Thyroid gland (tissue), 4 donors: ENCODE data around the gene CSF3R. TPM values are rescaled to one million over a fixed set of nuclear protein-coding genes. Genes with fewer than 3 reads are reported as not detected.
"Not testable (repeated sequence)": the region's sequence is repeated elsewhere in the genome, so short reads cannot be mapped to it uniquely, and the experiment has no call there.

Source experiments
- DNase-seq, 2 donors: peaks; one replicate each; pipeline ENCODE4 v3.0.0-alpha.2; 2019
- H3K27ac ChIP-seq, 3 donors: fragments of 200-600 bp; sonication (generic); 1 replicate in 2 of 3; 2 replicates in 1 of 3; pipeline ENCODE4 v1.5.1; 2016 to 2019; ENCODE audit warnings: mild to moderate bottlenecking in 1 of 3, moderate library complexity in 1 of 3
- H3K27me3 ChIP-seq: fragments of 200-600 bp; sonication (generic); one replicate; pipeline ENCODE4 v1.5.1; 2019
- H3K36me3 ChIP-seq, 2 donors: fragments of 200-600 bp; sonication (generic); one replicate each; pipeline ENCODE4 v1.5.1; 2016 to 2019
- H3K4me1 ChIP-seq, 2 donors: fragments of 200-600 bp; sonication (generic); one replicate each; pipeline ENCODE4 v1.5.1; 2017 to 2019
- H3K4me3 ChIP-seq, 3 donors: fragments of 200-600 bp; sonication (generic); replicated peaks in 1 of 3; 1 replicate in 2 of 3; 2 replicates in 1 of 3; pipeline ENCODE4 v1.5.1; 2016; ENCODE audit warnings: mild to moderate bottlenecking in 1 of 3
- H3K9me3 ChIP-seq: fragments of 200-600 bp; sonication (generic); one replicate; pipeline ENCODE4 v1.5.1; 2017
- CTCF ChIP-seq, 6 experiments: fragments of 200-600 bp in 3 of 6; fragments of 450-650 bp in 3 of 6; sonication (generic) in 3 of 6; IDR thresholded peaks; one replicate each; pipeline ENCODE4 v1.5.1; 2016 to 2019; ENCODE audit warnings: antibody characterized with exemption in 6 of 6, mild to moderate bottlenecking in 2 of 6, inconsistent platforms in 1 of 6, moderate library complexity in 1 of 6
- POLR2A ChIP-seq, 2 donors: fragments of 450-650 bp; IDR thresholded peaks; one replicate each; pipeline ENCODE4 v1.6.1; 2017; ENCODE audit warnings: antibody characterized with exemption in 2 of 2, mild to moderate bottlenecking in 2 of 2, moderate library complexity in 1 of 2
- WGBS, 2 donors: methylation state at CpG; one replicate each; pipeline ENCODE4 v1.1.5; 2017; 5-methylcytosine and 5-hydroxymethylcytosine counted together
- intact Hi-C: fragments of 100-400 bp; cut with DNase I; formaldehyde crosslinking; loops from one replicate; pipeline ENCODE4 v1.15.1; 2023
- total RNA-seq, 4 donors: library from RNA; depleted of rRNA; stranded (reverse); fragments of >200 nt; gene quantifications; one replicate each; pipeline ENCODE4 v1.2.3, GENCODE V29; 2016

Gene CSF3R
- total RNA-seq, 4 donors from 2014 or later: 3.5 to 7.9 (median 7.1) TPM

- no peak for DNase-seq
- no peak for TF ChIP-seq POLR2A (IDR thresholded peaks at IDR 0.05)
- no peak for TF ChIP-seq CTCF (IDR thresholded peaks at IDR 0.05)
- intact Hi-C loops: no loop called here
- no peaks in the 10 kb centered on the region for H3K9me3 ChIP-seq
- no peaks in the 10 kb centered on the region for H3K27me3 ChIP-seq
- H3K36me3 ChIP-seq: no peaks in the 10 kb centered on the region
- H3K4me1 ChIP-seq: peaks cover 5 to 23% of the 10 kb centered on the region in 2 donors
- WGBS, 2 donors: 84 to 85% methylated on average over 3 of the region's 3 CpGs
- H3K27ac ChIP-seq: peak overlapping the region in 2 of 3 donors; percentile 73 to 89
- no peak overlapping the region for H3K4me3 ChIP-seq
These were observed 5.2 kb upstream of the CSF3R start for GRCh38 chr1:36487906-36488305.

GRCh38 chr1:36487336-36487725 is 4.6 kb upstream of the CSF3R start:
- H3K27me3 ChIP-seq, H3K4me3 ChIP-seq, H3K36me3 ChIP-seq, intact Hi-C loops, DNase-seq, H3K9me3 ChIP-seq: not testable (repeated sequence)
- H3K4me1 ChIP-seq: peaks cover 5 to 23% of the 10 kb centered on the region in 2 donors
- 94 to 95% methylated on average over 9 of the region's 9 CpGs for WGBS, 2 donors
- H3K27ac ChIP-seq: peak overlapping the region; percentile 54 to 89 (median 73)

- no peaks in the 10 kb centered on the region for H3K9me3 ChIP-seq
- 49 to 53% methylated on average over 13 to 17 of the region's 17 CpGs for WGBS, 2 donors
- TF ChIP-seq POLR2A (IDR thresholded peaks at IDR 0.05): no peak
- TF ChIP-seq CTCF (IDR thresholded peaks at IDR 0.05): no peak
- H3K27me3 ChIP-seq: no peaks in the 10 kb centered on the region
- peaks cover 5 to 23% of the 10 kb centered on the region in 2 donors for H3K4me1 ChIP-seq
- H3K27ac ChIP-seq: peak overlapping the region; percentile 54 to 89 (median 73)
- H3K36me3 ChIP-seq: no peaks in the 10 kb centered on the region
- no peak overlapping the region for H3K4me3 ChIP-seq
- intact Hi-C loops: no loop called here
- DNase-seq: peak; percentile 85 to 89
These were observed 4.0 kb upstream of the CSF3R start for GRCh38 chr1:36486439-36487335.

GRCh38 chr1:36486093-36486438 is 3.4 kb upstream of the CSF3R start:
- Histone ChIP-seq H3K27ac (peak overlapping the region in 2 of 3 donors; percentile 73 to 89), H3K4me3 (no peak overlapping the region), H3K9me3 (no peaks in the 10 kb centered on the region), H3K36me3 (no peaks in the 10 kb centered on the region), H3K27me3 (no peaks in the 10 kb centered on the region), H3K4me1 (peaks cover 5 to 23% of the 10 kb centered on the region in 2 donors)
- TF ChIP-seq POLR2A (IDR thresholded peaks at IDR 0.05): no peak
- TF ChIP-seq CTCF (IDR thresholded peaks at IDR 0.05): no peak
- DNase-seq: no peak
- intact Hi-C loops: no loop called here
- WGBS, 2 donors: 96 to 100% methylated on average over 2 of the region's 2 CpGs

- Histone ChIP-seq H3K4me1 (peaks cover 5 to 21% of the 10 kb centered on the region in 2 donors), H3K4me3 (no peak overlapping the region), H3K9me3 (no peaks in the 10 kb centered on the region), H3K27me3 (no peaks in the 10 kb centered on the region), H3K27ac (no peak overlapping the region), H3K36me3 (no peaks in the 10 kb centered on the region)
- TF ChIP-seq POLR2A (IDR thresholded peaks at IDR 0.05) (no peak), CTCF (IDR thresholded peaks at IDR 0.05) (no peak)
- no peak for DNase-seq
- 91 to 98% methylated on average over 2 of the region's 2 CpGs for WGBS, 2 donors
- intact Hi-C loops: no loop called here
These were observed 1.4 kb upstream of the CSF3R start for GRCh38 chr1:36484099-36484498.
